Measurements from ENCODE around the gene RAB27B.

- TF ChIP-seq CTCF (IDR thresholded peaks at IDR 0.05) (no peak), EZH2 (IDR thresholded peaks at IDR 0.05) (no peak), EZH2phosphoT487 (IDR thresholded peaks at IDR 0.05) (no peak)
Measured at GRCh38 chr18:54849683-54850082, 21.4 kb downstream of the RAB27B start.
